A549 (cell line): ENCODE results near the gene ARID1B. TPM values are rescaled to one million over a fixed set of nuclear protein-coding genes. Genes with fewer than 3 reads are reported as not detected.

Source experiments
- ATAC-seq, 2 experiments: fragments of 200-7000 bp in 1 of 2; fragments of >200 bp in 1 of 2; cut with Nextera tagmentation in 1 of 2; cut with Tn5 transposase in 1 of 2; 3 replicates each; pipeline versions ENCODE4 v1.8.0 to v1.9.1; 2018 to 2020; ENCODE audit warnings: mild to moderate bottlenecking in 1 of 2, moderate library complexity in 1 of 2
- CTCF ChIA-PET: fragments of 300-600 bp; sonication (Branson Sonifier 250); formaldehyde crosslinking; extraction: SDS; loops from one replicate; lab custom pipeline; 2021; ENCODE audit warnings: antibody characterized with exemption, inconsistent platforms; lab: Yijun Ruan, JAX
- POLR2A ChIA-PET: fragments of 350-600 bp; formaldehyde crosslinking; extraction: SDS; loops from one replicate; lab custom pipeline; 2021; ENCODE audit warnings: antibody characterized with exemption, inconsistent platforms; lab: Yijun Ruan, JAX
- DNase-seq, 2 experiments: peaks; one replicate each; pipeline versions ENCODE4 v3.0.0 to v3.0.0-alpha.2; 2011 to 2016; ENCODE audit warnings: low read depth in 1 of 2, low spot score in 1 of 2
- FAIRE-seq: peaks from 2 replicates; lab custom pipeline; 2011; peaks lifted over from hg19 to GRCh38; lab: Jason Lieb, UNC
- H3K27ac ChIP-seq, 2 experiments: fragments of >200 bp; sonication (Bioruptor Twin); formaldehyde crosslinking; 3 replicates each; pipeline ENCODE4 v1.5.1; 2016 to 2017
- H3K4me1 ChIP-seq: fragments of >200 bp; sonication (Bioruptor Twin); formaldehyde crosslinking; 3 replicates; pipeline ENCODE4 v1.6.1; 2016
- H3K4me2 ChIP-seq: fragments of >200 bp; sonication (Bioruptor Twin); formaldehyde crosslinking; 3 replicates; pipeline ENCODE4 v1.6.1; 2016
- H3K4me3 ChIP-seq: fragments of >200 bp; sonication (Bioruptor Twin); formaldehyde crosslinking; 3 replicates; pipeline ENCODE4 v1.5.1; 2016
- H3K9me3 ChIP-seq: fragments of >200 bp; sonication (Bioruptor Twin); formaldehyde crosslinking; 3 replicates; pipeline ENCODE4 v1.6.1; 2016
- BHLHE40 ChIP-seq: IDR thresholded peaks from 2 replicates; pipeline ENCODE4 v1.6.1; 2012; ENCODE audit warnings: low read depth, low read length, inconsistent platforms
- CHD2 ChIP-seq: fragments of 150-350 bp; IDR thresholded peaks from 2 replicates; pipeline ENCODE4 v1.6.1; 2014; ENCODE audit warnings: low read length; ENCODE audit not compliant: partially characterized antibody
- EHF ChIP-seq: fragments of 250-450 bp; sonication (Bioruptor Pico); IDR thresholded peaks from 2 replicates; pipeline ENCODE4 v1.5.0; 2020; ENCODE audit warnings: mild to moderate bottlenecking
- FOSB ChIP-seq: fragments of 250-450 bp; sonication (Bioruptor Pico); IDR thresholded peaks from 2 replicates; pipeline ENCODE4 v1.5.0; 2020; ENCODE audit warnings: mild to moderate bottlenecking, moderate library complexity
- HDAC2 ChIP-seq: fragments of 200-600 bp; sonication (generic); IDR thresholded peaks from 2 replicates; pipeline ENCODE4 v1.6.1; 2016
- HOXA7 ChIP-seq: fragments of 250-450 bp; sonication (Bioruptor Pico); IDR thresholded peaks from 2 replicates; pipeline ENCODE4 v1.5.0; 2020; ENCODE audit warnings: mild to moderate bottlenecking, moderate library complexity
- JUN ChIP-seq, 2 experiments: fragments of >200 bp; sonication (Bioruptor Twin); formaldehyde crosslinking; IDR thresholded peaks; 2 replicates in 1 of 2; 3 replicates in 1 of 2; pipeline ENCODE4 v1.6.1; 2016 to 2017
- KDM1A ChIP-seq: fragments of 200-600 bp; sonication (generic); IDR thresholded peaks from 2 replicates; pipeline ENCODE4 v1.6.1; 2016; ENCODE audit warnings: low read depth, mild to moderate bottlenecking
- NPAS2 ChIP-seq: fragments of 250-450 bp; sonication (Bioruptor Pico); IDR thresholded peaks from 2 replicates; pipeline ENCODE4 v1.8.0; 2022; ENCODE audit warnings: mild to moderate bottlenecking, moderate library complexity, borderline replicate concordance
- POLR2A ChIP-seq: IDR thresholded peaks from 2 replicates; pipeline ENCODE4 v1.6.1; 2012; ENCODE audit warnings: mild to moderate bottlenecking, low read length
- RAD21 ChIP-seq, 2 experiments: fragments of >200 bp in 1 of 2; sonication (Bioruptor Twin) in 1 of 2; formaldehyde crosslinking in 1 of 2; IDR thresholded peaks in 1 of 2; conservative IDR thresholded peaks in 1 of 2; 2 replicates in 1 of 2; 3 replicates in 1 of 2; pipeline ENCODE4 v1.6.1; 2012 to 2018; ENCODE audit warnings: inconsistent platforms in 1 of 2
- RARB ChIP-seq: fragments of 250-450 bp; sonication (Bioruptor Pico); IDR thresholded peaks from 2 replicates; pipeline ENCODE4 v1.8.0; 2021; ENCODE audit warnings: mild to moderate bottlenecking, moderate library complexity
- RFX5 ChIP-seq: fragments of 450-650 bp; IDR thresholded peaks from 2 replicates; pipeline ENCODE4 v1.7.1; 2014; ENCODE audit warnings: antibody characterized with exemption, mild to moderate bottlenecking, moderate library complexity
- SMC3 ChIP-seq: fragments of >200 bp; sonication (Bioruptor Twin); formaldehyde crosslinking; IDR thresholded peaks from 3 replicates; pipeline ENCODE4 v1.6.1; 2018; ENCODE audit warnings: inconsistent platforms
- ZC3H11A ChIP-seq: fragments of 450-650 bp; IDR thresholded peaks from 2 replicates; pipeline ENCODE4 v1.6.1; 2014; ENCODE audit warnings: antibody characterized with exemption, mild to moderate bottlenecking
- WGBS: methylation state at CpG from one replicate; pipeline ENCODE4 v1.1.6; 2017; ENCODE audit errors: missing lambda C conversion rate; 5-methylcytosine and 5-hydroxymethylcytosine counted together
- polyA plus RNA-seq, 4 experiments: library from polyadenylated mRNA; depleted of rRNA in 3 of 4; stranded (reverse); fragments of >200 nt; fragmentation: RNase III in 1 of 4; extraction: RNeasy Plus Mini Kit Qiagen cat#74134 plus additional on column Dnase treatment in 1 of 4; gene quantifications; 2 replicates in 3 of 4; 3 replicates in 1 of 4; pipeline ENCODE4 v1.2.3, GENCODE V29; 2011 to 2017
- TF ChIP-seq, protein P1 (sequence below): fragments of 150-350 bp; IDR thresholded peaks from 2 replicates; pipeline ENCODE4 v1.6.1; 2014; ENCODE audit warnings: low read depth, mild to moderate bottlenecking, low read length
- TF ChIP-seq, protein P2 (sequence below): IDR thresholded peaks from 2 replicates; pipeline ENCODE4 v1.6.1; 2012
- TF ChIP-seq, protein P3 (sequence below): fragments of >200 bp; sonication (Bioruptor Twin); formaldehyde crosslinking; IDR thresholded peaks from 2 replicates; pipeline ENCODE4 v1.6.1; 2016

Gene ARID1B
- polyA plus RNA-seq, 2 of the 4 experiments (the other 2 are of a cell fraction): 13.5 to 16.3 TPM

DNA sequence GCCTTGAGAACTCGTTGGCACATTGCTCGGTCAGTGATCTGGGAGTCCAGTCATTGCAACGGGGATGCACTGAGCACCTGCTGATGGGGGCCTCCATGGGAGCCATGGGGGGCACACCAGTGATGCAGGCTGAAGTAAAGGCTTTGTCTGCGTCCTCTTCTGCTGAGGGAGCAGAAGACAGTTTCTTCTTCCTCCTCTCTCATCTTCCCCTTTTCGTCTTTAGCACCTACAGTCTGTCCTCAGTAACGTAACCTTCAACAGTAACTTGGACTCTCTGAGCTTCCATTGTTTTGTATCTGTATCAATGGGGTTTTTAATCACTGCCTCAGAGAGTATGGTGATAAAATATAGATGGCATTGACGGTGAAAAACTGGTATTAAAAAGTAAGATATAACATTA is 306.2 kb downstream of the ARID1B start:
- no peak overlapping the region for H3K4me3 ChIP-seq
- H3K9me3 ChIP-seq: no peaks in the 10 kb centered on the region
- ATAC-seq (no peak), DNase-seq (no peak), FAIRE-seq (no peak)
- CTCF ChIA-PET: interaction anchor here (1.3 kb wide), 1 partner anchor 13 kb away, joined by 3 read pairs; no protein-coding TSS in a partner anchor
- no peak overlapping the region for H3K27ac ChIP-seq
- POLR2A ChIA-PET: no interaction called here
- 79% methylated on average over 7 of the region's 7 CpGs for WGBS
- TF ChIP-seq POLR2A (no peak), SMC3 (no peak)
- no peak overlapping the region for H3K4me2 ChIP-seq
- 0 out of 3 replicates have a peak, but pooled peaks cover 5% of the 10 kb centered on the region for H3K4me1 ChIP-seq

DNA sequence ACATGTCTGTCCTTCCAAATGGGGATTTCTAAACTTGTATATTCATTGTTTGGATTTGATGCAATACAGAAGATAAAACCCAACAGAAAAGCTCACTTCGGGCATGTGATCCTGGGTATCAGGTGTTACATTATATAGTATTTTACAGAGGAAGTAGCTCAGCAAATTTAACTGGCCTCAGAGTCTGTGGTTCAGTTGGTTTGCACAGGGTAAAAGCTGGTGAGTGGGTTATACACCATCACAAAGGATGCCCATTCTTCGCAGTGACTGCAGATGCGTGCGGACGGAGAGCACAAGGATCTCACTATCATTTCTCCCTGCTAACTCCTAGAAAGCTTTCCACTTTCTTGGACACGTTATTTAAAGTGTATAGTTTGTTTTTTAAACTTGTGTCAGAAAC is 309.5 kb downstream of the ARID1B start:
- Histone ChIP-seq H3K27ac (no peak overlapping the region), H3K4me1 (no peaks in the 10 kb centered on the region; the same call in 2 of the 3 replicates), H3K9me3 (no peaks in the 10 kb centered on the region), H3K4me3 (no peak overlapping the region), H3K4me2 (no peak overlapping the region)
- 93% methylated on average over 6 of the region's 6 CpGs for WGBS
- DNase-seq (no peak), FAIRE-seq (no peak), ATAC-seq (no peak)
- ChIA-PET CTCF (no interaction called here), POLR2A (no interaction called here)
- TF ChIP-seq CHD2: no peak
- TF ChIP-seq EHF: no peak
- TF ChIP-seq RFX5: no peak
- TF ChIP-seq RAD21 (conservative IDR thresholded peaks at IDR 0.05 in 1 of 2, IDR thresholded peaks at IDR 0.05 in 1 of 2): no peak
- TF ChIP-seq BHLHE40: no peak
- TF ChIP-seq RARB (CRISPR knock-in tag): no peak
- TF ChIP-seq NPAS2 (CRISPR knock-in tag): no peak
- no peak for TF ChIP-seq JUN (IDR thresholded peaks at IDR 0.05)
- no peak for TF ChIP-seq HOXA7 (CRISPR knock-in tag)
- TF ChIP-seq, protein P1, sequence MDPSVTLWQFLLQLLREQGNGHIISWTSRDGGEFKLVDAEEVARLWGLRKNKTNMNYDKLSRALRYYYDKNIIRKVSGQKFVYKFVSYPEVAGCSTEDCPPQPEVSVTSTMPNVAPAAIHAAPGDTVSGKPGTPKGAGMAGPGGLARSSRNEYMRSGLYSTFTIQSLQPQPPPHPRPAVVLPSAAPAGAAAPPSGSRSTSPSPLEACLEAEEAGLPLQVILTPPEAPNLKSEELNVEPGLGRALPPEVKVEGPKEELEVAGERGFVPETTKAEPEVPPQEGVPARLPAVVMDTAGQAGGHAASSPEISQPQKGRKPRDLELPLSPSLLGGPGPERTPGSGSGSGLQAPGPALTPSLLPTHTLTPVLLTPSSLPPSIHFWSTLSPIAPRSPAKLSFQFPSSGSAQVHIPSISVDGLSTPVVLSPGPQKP: no peak
- no peak for TF ChIP-seq ZC3H11A
- TF ChIP-seq, protein P2, sequence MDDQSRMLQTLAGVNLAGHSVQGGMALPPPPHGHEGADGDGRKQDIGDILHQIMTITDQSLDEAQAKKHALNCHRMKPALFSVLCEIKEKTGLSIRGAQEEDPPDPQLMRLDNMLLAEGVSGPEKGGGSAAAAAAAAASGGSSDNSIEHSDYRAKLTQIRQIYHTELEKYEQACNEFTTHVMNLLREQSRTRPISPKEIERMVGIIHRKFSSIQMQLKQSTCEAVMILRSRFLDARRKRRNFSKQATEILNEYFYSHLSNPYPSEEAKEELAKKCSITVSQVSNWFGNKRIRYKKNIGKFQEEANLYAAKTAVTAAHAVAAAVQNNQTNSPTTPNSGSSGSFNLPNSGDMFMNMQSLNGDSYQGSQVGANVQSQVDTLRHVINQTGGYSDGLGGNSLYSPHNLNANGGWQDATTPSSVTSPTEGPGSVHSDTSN: no peak
- TF ChIP-seq, protein P3, sequence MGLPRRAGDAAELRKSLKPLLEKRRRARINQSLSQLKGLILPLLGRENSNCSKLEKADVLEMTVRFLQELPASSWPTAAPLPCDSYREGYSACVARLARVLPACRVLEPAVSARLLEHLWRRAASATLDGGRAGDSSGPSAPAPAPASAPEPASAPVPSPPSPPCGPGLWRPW: no peak
- TF ChIP-seq KDM1A: no peak
- TF ChIP-seq FOSB (CRISPR knock-in tag): no peak
- no peak for TF ChIP-seq HDAC2

DNA sequence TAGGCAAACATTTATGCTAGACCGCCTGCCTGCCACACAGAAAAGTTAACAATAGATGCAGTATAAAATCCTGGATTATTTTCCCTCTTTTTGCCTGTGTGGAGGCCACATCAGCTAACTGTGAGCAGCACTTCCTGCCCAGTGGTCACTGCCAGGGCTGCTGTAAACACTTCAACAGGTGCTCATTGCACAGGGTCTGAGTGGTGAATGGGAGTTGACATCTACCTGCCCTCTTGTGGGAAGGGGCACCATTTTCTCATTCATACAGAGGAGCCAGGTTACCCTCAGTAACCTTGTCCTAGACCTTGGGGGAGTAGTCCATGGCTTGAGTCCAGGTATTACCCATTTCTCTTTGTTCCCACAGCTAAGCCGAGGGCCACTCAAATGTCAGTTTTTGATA is 310.8 kb downstream of the ARID1B start:
- ChIA-PET CTCF (no interaction called here), POLR2A (no interaction called here)
- Histone ChIP-seq H3K4me1 (no peaks in the 10 kb centered on the region; the same call in 2 of the 3 replicates), H3K4me2 (no peak overlapping the region), H3K9me3 (no peaks in the 10 kb centered on the region), H3K27ac (no peak overlapping the region), H3K4me3 (no peak overlapping the region)
- no peak for DNase-seq
- no peak for TF ChIP-seq POLR2A
- no peak for TF ChIP-seq HOXA7 (CRISPR knock-in tag)
- TF ChIP-seq, protein P2: no peak
- FAIRE-seq: no peak
- ATAC-seq: no peak
- WGBS: 93% methylated on average over 2 of the region's 2 CpGs
